Fibroblast of lung (primary cell): Measurements from ENCODE around the gene MSMO1.

Experiments
- EZH2 ChIP-seq: IDR thresholded peaks from 2 replicates; pipeline ENCODE4 v1.5.1; 2012; ENCODE audit warnings: low read length, control low read depth, mild to moderate bottlenecking; ENCODE audit errors: missing control alignments
- TF ChIP-seq, protein P1 (sequence below), 2 donors: IDR thresholded peaks in 1 of 2; conservative IDR thresholded peaks in 1 of 2; 1 replicate in 1 of 2; 2 replicates in 1 of 2; pipeline ENCODE4 v1.5.1; 2011 to 2012; ENCODE audit warnings: low read length in 2 of 2, control low read depth in 1 of 2, inconsistent platforms in 1 of 2, low read depth in 1 of 2, mild to moderate bottlenecking in 1 of 2

DNA sequence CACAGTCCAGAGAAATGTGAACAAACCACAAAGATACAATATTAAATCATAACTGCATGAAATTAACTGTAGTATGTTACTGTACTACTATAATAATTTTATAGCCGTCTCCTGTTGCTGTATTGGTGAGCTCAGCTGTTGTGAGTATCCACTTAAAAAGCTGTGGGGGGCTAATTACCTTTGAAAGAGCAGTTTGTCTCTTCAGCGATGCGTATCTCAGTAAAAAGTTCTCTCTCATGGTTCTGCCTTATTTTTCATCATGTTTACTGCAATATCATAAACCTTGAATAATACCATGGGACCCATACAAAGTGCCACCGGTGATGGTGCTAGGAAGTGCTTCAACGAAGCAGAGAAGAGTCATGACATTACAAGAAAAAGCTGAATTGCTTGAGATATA, 8.4 kb upstream of the MSMO1 start:
- TF ChIP-seq, protein P1, sequence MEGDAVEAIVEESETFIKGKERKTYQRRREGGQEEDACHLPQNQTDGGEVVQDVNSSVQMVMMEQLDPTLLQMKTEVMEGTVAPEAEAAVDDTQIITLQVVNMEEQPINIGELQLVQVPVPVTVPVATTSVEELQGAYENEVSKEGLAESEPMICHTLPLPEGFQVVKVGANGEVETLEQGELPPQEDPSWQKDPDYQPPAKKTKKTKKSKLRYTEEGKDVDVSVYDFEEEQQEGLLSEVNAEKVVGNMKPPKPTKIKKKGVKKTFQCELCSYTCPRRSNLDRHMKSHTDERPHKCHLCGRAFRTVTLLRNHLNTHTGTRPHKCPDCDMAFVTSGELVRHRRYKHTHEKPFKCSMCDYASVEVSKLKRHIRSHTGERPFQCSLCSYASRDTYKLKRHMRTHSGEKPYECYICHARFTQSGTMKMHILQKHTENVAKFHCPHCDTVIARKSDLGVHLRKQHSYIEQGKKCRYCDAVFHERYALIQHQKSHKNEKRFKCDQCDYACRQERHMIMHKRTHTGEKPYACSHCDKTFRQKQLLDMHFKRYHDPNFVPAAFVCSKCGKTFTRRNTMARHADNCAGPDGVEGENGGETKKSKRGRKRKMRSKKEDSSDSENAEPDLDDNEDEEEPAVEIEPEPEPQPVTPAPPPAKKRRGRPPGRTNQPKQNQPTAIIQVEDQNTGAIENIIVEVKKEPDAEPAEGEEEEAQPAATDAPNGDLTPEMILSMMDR (conservative IDR thresholded peaks at IDR 0.05 in 1 of 2, IDR thresholded peaks at IDR 0.05 in 1 of 2; ENCODE audit: low read depth in 1 of 2, low read length in 2 of 2), result no peak
- no peak for TF ChIP-seq EZH2
